ENCODE data around the gene TMEM126A.
"Not testable (repeated sequence)": the region's sequence is repeated elsewhere in the genome, so short reads cannot be mapped to it uniquely, and the experiment has no call there.

The TMEM126A gene

DNA sequence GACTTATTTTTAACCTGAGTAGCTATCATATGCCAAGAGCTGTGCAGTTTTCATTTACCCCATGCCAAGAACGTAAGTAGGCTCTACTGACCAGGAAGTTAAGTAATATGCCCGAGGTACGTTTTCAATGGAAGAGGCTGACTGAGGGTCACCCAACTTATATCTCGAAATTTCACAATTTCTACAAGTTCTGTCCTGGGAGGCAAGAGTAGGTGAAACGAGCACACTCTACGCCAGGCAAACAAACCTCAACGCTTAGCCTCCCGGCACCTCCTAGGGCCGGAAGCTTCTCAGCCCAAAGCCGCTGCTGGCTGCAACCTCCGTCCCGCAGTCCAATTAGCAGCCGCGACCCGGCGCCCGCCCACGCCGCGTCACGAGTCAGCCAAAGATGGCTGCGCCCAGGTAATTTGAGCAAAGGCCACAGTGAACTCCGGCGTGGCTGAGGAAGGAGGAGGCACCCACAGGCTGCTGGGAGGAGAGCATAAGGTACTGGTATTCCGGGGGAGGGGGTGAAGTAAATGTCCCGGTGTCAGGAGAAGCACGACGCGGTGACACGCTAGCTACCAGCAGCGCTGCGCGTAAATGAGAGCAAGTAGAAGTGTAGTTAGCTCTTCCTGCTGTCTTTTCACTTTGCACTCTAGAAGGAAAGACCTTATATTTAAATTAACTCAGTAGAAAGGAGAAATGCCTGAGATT lies at the start of gene TMEM126A:
TSS of gene TMEM126A (plus strand) at position 364 of the 696 bp plus-strand sequence. CDS start 2,289 bp downstream, outside the sequence.
- Histone ChIP-seq H3K27me3 (ENCODE audit: control insufficient read depth in 1 of 2, insufficient read depth in 2 of 2, low read length in 2 of 2) (no peaks in the 10 kb centered on the region), H3K9me3 (ENCODE audit: low read length) (no peaks in the 10 kb centered on the region), H3K27ac (ENCODE audit: low read depth, low read length) (peak within 1 kb of the TSS; percentile 54), H3K4me1 (ENCODE audit: insufficient read depth, low read length) (peaks cover 21% of the 10 kb centered on the region), H3K9ac (ENCODE audit: low read length) (peak within 1 kb of the TSS; percentile 76), H3K4me3 (ENCODE audit: low read depth in 1 of 2, low read length in 2 of 2) (peak within 1 kb of the TSS; percentile 71 to 83), H3K36me3 (ENCODE audit: insufficient read depth, low read length) (peaks cover 7% of the 10 kb centered on the region)

DNA sequence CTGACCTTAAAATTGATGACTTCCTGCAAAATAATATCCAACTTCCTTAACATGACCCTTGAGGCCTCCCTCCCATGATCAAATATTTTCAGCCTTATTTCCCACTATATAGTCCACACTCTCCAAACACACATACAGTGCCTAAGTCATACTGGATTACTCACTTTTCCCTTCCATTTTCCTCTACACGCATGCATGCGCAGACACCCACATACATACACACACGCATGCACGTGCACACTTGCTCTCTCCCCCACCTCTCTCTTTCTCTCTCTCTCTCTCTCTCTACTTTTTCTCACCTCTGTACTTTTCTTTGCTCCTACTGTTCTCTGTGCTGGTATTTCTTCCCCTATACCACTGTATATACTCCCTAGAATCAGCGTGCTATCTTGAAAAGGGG lies 48.7 kb upstream of the TMEM126A start:
- H3K4me3 ChIP-seq (ENCODE audit: low read depth in 1 of 2, low read length in 2 of 2): no peak overlapping the region
- H3K9me3 ChIP-seq (ENCODE audit: low read length): no peaks in the 10 kb centered on the region
- H3K9ac ChIP-seq (ENCODE audit: low read length): no peak overlapping the region
- no peaks in the 10 kb centered on the region for H3K27me3 ChIP-seq (ENCODE audit: control insufficient read depth in 1 of 2, insufficient read depth in 2 of 2, low read length in 2 of 2)
- no peaks in the 10 kb centered on the region for H3K4me1 ChIP-seq (ENCODE audit: insufficient read depth, low read length)
- H3K36me3 ChIP-seq (ENCODE audit: insufficient read depth, low read length): no peaks in the 10 kb centered on the region
- H3K27ac ChIP-seq (ENCODE audit: low read depth, low read length): no peak overlapping the region

DNA sequence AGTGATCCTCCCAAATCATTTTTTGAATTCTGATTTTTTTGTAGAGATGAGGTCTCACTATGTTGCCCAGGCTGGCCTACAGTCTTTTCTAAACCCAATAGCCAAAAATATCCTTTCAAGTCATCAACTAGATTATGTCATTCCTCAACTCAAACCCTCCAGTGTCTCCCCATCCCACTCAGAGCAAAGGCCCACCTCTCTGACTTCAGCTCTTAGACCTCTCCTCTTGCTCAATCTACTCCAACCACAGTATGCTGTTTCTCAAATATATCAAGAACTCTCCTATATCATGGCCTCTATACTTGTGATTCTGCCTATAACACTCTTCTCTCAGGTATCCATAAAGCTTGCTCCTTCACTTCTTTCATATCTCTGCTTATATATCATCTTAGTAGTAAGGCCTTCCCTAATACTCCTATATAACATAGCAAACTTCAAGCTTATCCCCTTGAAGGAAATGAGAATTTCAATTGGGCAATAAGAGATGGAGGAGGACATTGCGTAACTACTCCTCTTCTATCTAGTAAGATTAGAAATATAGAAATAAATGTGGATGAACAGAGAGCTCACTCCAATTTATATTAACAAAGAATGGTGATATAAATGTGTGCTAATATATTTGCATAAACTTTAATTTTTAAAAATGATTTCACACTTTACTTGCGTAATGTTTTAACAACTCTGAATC lies 45.1 kb upstream of the TMEM126A start:
- H3K4me1 ChIP-seq (ENCODE audit: insufficient read depth, low read length): no peaks in the 10 kb centered on the region
- no peak overlapping the region for H3K4me3 ChIP-seq (ENCODE audit: low read depth in 1 of 2, low read length in 2 of 2)

DNA sequence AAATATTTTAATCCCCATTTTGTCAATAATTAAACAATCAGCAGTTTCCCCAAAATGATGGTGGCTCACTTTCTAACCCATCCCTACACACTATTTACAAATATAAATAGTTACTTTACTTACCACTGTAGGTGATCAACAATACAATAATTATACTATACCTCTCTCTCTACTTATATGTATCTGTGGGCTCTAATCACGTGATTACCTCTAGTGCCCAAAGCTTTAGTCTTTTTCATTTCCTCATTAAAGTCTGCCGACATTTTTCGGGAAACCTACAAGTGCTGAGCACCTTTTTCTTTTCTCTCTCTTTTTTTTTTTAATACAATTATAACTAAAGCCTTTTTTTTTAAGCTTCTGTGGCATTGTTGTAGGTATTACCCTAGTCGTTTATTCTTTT lies 44.5 kb upstream of the TMEM126A start:
- H3K4me1 ChIP-seq (ENCODE audit: insufficient read depth, low read length): no peaks in the 10 kb centered on the region

More for the DNA sequence above, 45.1 kb upstream of the TMEM126A start:
- Histone ChIP-seq H3K27me3 (ENCODE audit: control insufficient read depth in 1 of 2, insufficient read depth in 2 of 2, low read length in 2 of 2) (no peaks in the 10 kb centered on the region), H3K36me3 (ENCODE audit: insufficient read depth, low read length) (no peaks in the 10 kb centered on the region), H3K9ac (ENCODE audit: low read length) (no peak overlapping the region), H3K9me3 (ENCODE audit: low read length) (no peaks in the 10 kb centered on the region), H3K27ac (ENCODE audit: low read depth, low read length) (no peak overlapping the region)

DNA sequence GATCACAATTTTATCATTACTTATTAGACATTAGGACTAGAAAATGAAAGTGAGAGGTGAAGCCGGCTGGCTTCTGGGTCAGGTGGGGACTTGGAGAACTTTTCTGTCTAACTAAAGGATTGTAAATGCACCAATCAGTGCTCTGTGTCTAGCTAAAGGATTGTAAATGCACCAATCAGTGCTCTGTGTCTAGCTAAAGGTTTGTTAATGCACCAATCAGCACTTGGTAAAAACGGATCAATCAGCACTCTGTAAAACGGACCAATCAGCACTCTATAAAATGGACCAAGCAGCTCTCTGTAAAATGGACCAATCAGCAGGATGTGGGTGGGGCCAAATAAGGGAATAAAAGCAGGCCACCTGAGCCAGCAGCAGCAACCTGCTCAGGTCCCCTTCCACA lies 41.5 kb upstream of the TMEM126A start:
- not testable (repeated sequence) for H3K9me3 ChIP-seq (ENCODE audit: low read length); H3K36me3 ChIP-seq (ENCODE audit: insufficient read depth, low read length); H3K27ac ChIP-seq (ENCODE audit: low read depth, low read length); H3K27me3 ChIP-seq (ENCODE audit: control insufficient read depth in 1 of 2, insufficient read depth in 2 of 2, low read length in 2 of 2); H3K9ac ChIP-seq (ENCODE audit: low read length); H3K4me1 ChIP-seq (ENCODE audit: insufficient read depth, low read length); H3K4me3 ChIP-seq (ENCODE audit: low read depth in 1 of 2, low read length in 2 of 2)

More for the DNA sequence above, 44.5 kb upstream of the TMEM126A start:
- Histone ChIP-seq H3K4me3 (ENCODE audit: low read depth in 1 of 2, low read length in 2 of 2) (no peak overlapping the region), H3K27ac (ENCODE audit: low read depth, low read length) (no peak overlapping the region), H3K9me3 (ENCODE audit: low read length) (no peaks in the 10 kb centered on the region), H3K36me3 (ENCODE audit: insufficient read depth, low read length) (no peaks in the 10 kb centered on the region), H3K27me3 (ENCODE audit: control insufficient read depth in 1 of 2, insufficient read depth in 2 of 2, low read length in 2 of 2) (no peaks in the 10 kb centered on the region), H3K9ac (ENCODE audit: low read length) (no peak overlapping the region)

DNA sequence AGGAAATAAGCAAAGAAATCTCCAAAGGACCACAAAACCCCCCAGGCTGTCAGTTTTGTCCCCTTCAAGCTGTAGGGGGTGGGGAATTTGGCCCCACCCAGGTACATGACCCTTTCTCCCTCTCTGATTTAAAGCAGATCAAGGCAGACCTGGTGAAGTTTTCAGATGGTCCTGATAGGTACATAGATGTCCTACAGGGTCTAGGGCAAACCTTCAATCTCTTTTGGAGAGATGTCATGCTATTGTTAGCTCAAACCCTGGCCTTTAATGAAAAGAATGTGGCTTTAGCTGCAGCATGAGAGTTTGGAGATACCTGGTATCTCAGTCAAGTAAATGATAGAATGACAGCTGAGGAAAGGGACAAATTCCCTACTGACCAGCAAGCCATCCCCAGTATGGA lies 39.1 kb upstream of the TMEM126A start:
- H3K4me3 ChIP-seq (ENCODE audit: low read depth in 1 of 2, low read length in 2 of 2); H3K27ac ChIP-seq (ENCODE audit: low read depth, low read length); H3K9ac ChIP-seq (ENCODE audit: low read length); H3K27me3 ChIP-seq (ENCODE audit: control insufficient read depth in 1 of 2, insufficient read depth in 2 of 2, low read length in 2 of 2); H3K36me3 ChIP-seq (ENCODE audit: insufficient read depth, low read length); H3K9me3 ChIP-seq (ENCODE audit: low read length); H3K4me1 ChIP-seq (ENCODE audit: insufficient read depth, low read length): not testable (repeated sequence)

DNA sequence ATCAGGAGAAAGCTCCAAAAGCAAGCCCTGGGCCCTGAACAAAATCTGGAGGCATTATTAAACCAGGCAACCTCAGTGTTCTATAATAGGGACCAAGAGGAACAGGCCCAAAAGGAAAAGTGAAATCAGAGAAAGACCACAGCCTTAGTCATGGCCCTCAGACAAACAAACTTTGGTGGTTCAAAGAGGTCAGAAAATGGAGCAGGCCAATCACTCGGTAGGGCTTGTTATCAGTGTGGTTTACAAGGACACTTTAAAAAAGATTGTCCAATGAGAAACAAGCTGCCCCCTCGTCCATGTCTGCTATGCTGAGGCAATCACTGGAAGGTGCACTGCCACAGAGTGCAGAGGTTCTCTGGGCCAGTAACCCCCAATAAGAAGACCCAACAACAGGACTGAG lies 38.5 kb upstream of the TMEM126A start:
- H3K4me3 ChIP-seq (ENCODE audit: low read depth in 1 of 2, low read length in 2 of 2); H3K36me3 ChIP-seq (ENCODE audit: insufficient read depth, low read length); H3K4me1 ChIP-seq (ENCODE audit: insufficient read depth, low read length); H3K27ac ChIP-seq (ENCODE audit: low read depth, low read length); H3K9me3 ChIP-seq (ENCODE audit: low read length); H3K27me3 ChIP-seq (ENCODE audit: control insufficient read depth in 1 of 2, insufficient read depth in 2 of 2, low read length in 2 of 2); H3K9ac ChIP-seq (ENCODE audit: low read length): not testable (repeated sequence)

DNA sequence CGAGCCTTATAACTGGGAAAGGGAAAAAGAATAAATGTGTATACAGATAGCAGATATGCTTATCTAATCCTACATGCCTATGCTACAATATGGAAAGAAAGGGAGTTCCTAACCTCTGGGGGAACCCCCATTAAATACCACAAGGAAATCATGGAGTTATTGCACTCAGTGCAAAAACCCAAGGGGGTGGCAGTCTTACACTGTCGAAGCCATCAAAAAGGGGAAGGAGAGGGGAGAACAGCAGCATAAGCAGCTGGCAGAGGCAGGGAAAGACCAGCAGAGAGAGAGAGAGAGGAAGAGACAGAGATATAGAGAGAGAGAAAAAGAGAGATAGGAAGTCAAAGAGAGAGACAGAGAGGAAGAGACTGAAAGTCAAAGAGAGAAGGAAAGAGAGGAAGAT lies 36.1 kb upstream of the TMEM126A start:
- not testable (repeated sequence) for H3K4me3 ChIP-seq (ENCODE audit: low read depth in 1 of 2, low read length in 2 of 2); H3K27me3 ChIP-seq (ENCODE audit: control insufficient read depth in 1 of 2, insufficient read depth in 2 of 2, low read length in 2 of 2); H3K9me3 ChIP-seq (ENCODE audit: low read length); H3K27ac ChIP-seq (ENCODE audit: low read depth, low read length); H3K36me3 ChIP-seq (ENCODE audit: insufficient read depth, low read length); H3K9ac ChIP-seq (ENCODE audit: low read length); H3K4me1 ChIP-seq (ENCODE audit: insufficient read depth, low read length)

DNA sequence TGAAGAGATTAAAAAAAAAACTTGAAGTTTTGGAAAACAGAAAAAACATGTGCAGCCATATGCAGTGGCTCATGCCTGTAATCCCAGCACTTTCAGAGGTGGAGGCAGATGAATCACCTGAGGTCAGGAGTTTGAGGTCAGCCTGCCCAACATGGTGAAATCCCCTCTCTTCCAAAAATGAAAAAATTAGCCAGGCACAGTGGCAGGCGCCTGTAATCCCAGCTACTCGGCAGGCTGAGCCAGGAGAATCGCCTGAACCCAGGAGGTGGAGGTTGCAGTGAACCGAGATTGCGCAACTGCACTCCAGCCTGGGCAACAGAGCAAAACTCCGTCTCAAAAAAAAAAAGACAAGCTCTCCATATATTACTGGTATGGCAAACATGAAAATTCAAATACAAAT lies 28.3 kb upstream of the TMEM126A start:
- Histone ChIP-seq H3K27me3 (ENCODE audit: control insufficient read depth in 1 of 2, insufficient read depth in 2 of 2, low read length in 2 of 2) (no peaks in the 10 kb centered on the region), H3K4me3 (ENCODE audit: low read depth in 1 of 2, low read length in 2 of 2) (no peak overlapping the region), H3K9me3 (ENCODE audit: low read length) (no peaks in the 10 kb centered on the region), H3K27ac (ENCODE audit: low read depth, low read length) (no peak overlapping the region), H3K4me1 (ENCODE audit: insufficient read depth, low read length) (no peaks in the 10 kb centered on the region), H3K9ac (ENCODE audit: low read length) (no peak overlapping the region), H3K36me3 (ENCODE audit: insufficient read depth, low read length) (no peaks in the 10 kb centered on the region)

DNA sequence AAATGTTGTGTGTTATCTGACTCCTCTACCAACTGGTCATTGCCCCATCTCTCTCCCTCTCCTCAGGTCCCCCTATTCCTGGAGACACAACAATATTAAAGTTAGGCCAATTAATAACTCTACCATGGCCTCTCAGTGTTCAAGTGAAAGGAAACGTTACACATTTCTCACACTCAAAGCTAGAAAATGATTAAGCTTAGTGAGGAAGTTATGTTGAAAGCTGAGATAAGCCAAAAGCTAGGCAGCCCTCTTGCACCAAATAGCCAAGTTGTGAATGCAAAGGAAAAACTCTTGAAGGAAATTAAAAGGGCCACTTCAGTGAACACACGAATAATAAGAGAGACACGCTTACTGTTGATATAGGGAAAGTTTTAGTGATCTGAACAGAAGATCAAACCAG lies 27.5 kb upstream of the TMEM126A start:
- Histone ChIP-seq H3K9ac (ENCODE audit: low read length) (no peak overlapping the region), H3K27ac (ENCODE audit: low read depth, low read length) (no peak overlapping the region), H3K4me1 (ENCODE audit: insufficient read depth, low read length) (peaks cover under 1% of the 10 kb centered on the region), H3K36me3 (ENCODE audit: insufficient read depth, low read length) (no peaks in the 10 kb centered on the region), H3K4me3 (ENCODE audit: low read depth in 1 of 2, low read length in 2 of 2) (no peak overlapping the region), H3K9me3 (ENCODE audit: low read length) (no peaks in the 10 kb centered on the region), H3K27me3 (ENCODE audit: control insufficient read depth in 1 of 2, insufficient read depth in 2 of 2, low read length in 2 of 2) (no peaks in the 10 kb centered on the region)

DNA sequence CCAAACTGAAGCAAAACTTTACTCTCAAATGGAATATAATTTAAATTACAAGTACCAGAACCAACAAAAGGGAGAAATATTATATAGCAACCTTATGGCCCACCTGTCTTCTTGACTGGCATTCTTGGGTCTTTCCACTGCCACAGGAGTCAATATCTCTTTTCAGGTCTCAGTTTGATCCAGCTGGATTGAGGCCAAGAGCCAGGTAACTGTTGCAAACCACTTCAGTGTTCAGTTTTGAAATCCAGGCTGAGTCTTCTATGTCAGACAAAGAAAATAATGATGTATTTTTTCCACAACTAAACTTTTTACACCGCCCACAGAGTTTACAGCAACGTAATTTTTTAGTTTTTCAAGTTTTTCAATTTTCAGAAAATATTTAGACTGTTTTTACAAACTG lies 21.3 kb upstream of the TMEM126A start:
- Histone ChIP-seq H3K36me3 (ENCODE audit: insufficient read depth, low read length) (no peaks in the 10 kb centered on the region), H3K4me3 (ENCODE audit: low read depth in 1 of 2, low read length in 2 of 2) (peak overlapping the region; percentile 75 to 94), H3K27ac (ENCODE audit: low read depth, low read length) (peak overlapping the region; percentile 99), H3K4me1 (ENCODE audit: insufficient read depth, low read length) (peaks cover 20% of the 10 kb centered on the region), H3K9ac (ENCODE audit: low read length) (peak overlapping the region; percentile 40), H3K27me3 (ENCODE audit: control insufficient read depth in 1 of 2, insufficient read depth in 2 of 2, low read length in 2 of 2) (no peaks in the 10 kb centered on the region), H3K9me3 (ENCODE audit: low read length) (no peaks in the 10 kb centered on the region)
